Hepatocyte (in vitro differentiated cells): Measurements from ENCODE around the gene DGCR8.

Experiments
- CTCF ChIP-seq: fragments of 200-600 bp; sonication (generic); IDR thresholded peaks from 2 replicates; pipeline ENCODE4 v1.5.1; 2016; ENCODE audit warnings: antibody characterized with exemption, mild to moderate bottlenecking; ENCODE audit not compliant: poor library complexity
- EZH2 ChIP-seq: fragments of 200-600 bp; sonication (generic); IDR thresholded peaks from 2 replicates; pipeline ENCODE4 v1.6.1; 2016; ENCODE audit warnings: antibody characterized with exemption, mild to moderate bottlenecking, borderline replicate concordance

DNA sequence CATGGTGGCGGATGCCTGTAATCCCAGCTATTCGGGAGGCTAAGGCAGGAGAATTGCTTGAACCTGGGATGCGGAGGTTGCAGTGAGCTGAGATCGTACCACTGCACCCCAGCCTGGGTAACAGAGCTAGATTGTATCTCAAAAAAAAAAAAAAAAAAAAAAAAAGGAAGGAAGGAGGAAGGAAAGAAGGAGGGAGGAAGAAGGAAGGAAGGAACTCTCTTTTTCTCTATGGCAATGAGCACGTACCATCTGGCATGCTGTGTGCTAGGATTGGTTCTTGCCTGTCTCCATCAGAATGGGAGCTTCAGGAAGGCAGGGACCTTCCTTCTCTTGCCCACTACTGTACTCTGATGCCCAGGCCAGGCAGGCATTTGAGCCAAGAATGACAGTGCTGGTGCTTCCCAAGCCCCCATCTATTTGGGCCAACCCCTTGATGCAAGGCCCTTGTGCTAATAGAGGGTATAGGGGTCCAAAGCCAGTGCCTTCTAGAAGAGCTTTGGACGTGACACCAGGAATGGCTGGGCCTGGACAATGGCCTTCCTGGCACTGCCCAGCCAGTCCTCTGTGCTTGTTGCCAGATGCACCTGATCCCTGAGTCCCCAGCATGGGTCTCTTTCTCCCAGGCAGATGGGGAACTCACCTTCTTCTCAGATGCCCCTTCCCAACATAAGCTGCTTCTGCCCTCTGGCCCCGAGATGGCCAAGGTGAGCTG, 10.6 kb upstream of the DGCR8 start:
- TF ChIP-seq CTCF (no peak), EZH2 (no peak)
